ENCODE measurements around the gene USP11. TPM values are rescaled to one million over a fixed set of nuclear protein-coding genes. Genes with fewer than 3 reads are reported as not detected.

The USP11 gene
- total RNA-seq, 1 experiment from 2014 or later = 62.0 TPM

- TF ChIP-seq CBX3 (IDR thresholded peaks at IDR 0.05; ENCODE audit: low read depth) (no peak), ELF1 (IDR thresholded peaks at IDR 0.05; ENCODE audit: borderline replicate concordance, low read depth) (no peak), TCF7L2 (IDR thresholded peaks at IDR 0.05; ENCODE audit: borderline replicate concordance, extremely low read depth, insufficient read depth, insufficient read length) (no peak)
These were observed 9.5 kb downstream of the USP11 start (continued) for GRCh38 chrX:47242321-47242720.

- ATAC-seq (no peak), DNase-seq (ENCODE audit: low read depth, low spot score) (no peak)
- Histone ChIP-seq H3K9ac (ENCODE audit: low read length) (no peak overlapping the region), H3K9me2 (ENCODE audit: insufficient read depth) (no peaks in the 10 kb centered on the region), H3K36me3 (ENCODE audit: control insufficient read depth in 1 of 2, insufficient read depth in 2 of 2, low read length in 2 of 2) (no peaks in the 10 kb centered on the region; a peak in 1 of 4 replicates), H3K9me3 (ENCODE audit: control insufficient read depth in 1 of 2, insufficient read depth in 1 of 2, low read depth in 1 of 2, low read length in 2 of 2) (no peaks in the 10 kb centered on the region), H3K79me2 (ENCODE audit: insufficient read depth, low read length) (no peaks in the 10 kb centered on the region), H4K20me1 (ENCODE audit: insufficient read depth) (no peaks in the 10 kb centered on the region), H3K27me3 (ENCODE audit: insufficient read depth, low read length) (no peaks in the 10 kb centered on the region), H3K4me3 (replicated peaks in 1 of 2; ENCODE audit: low read depth in 1 of 2, low read length in 2 of 2) (no peak overlapping the region), H3K4me2 (ENCODE audit: low read length) (no peak overlapping the region), H3K4me1 (ENCODE audit: control insufficient read depth in 1 of 2, insufficient read depth in 2 of 2, low read length in 2 of 2) (no peaks in the 10 kb centered on the region), H2AFZ (ENCODE audit: low read depth, low read length, poor library complexity, severe bottlenecking) (no peak overlapping the region), H3K27ac (ENCODE audit: low read depth, low read length) (no peak overlapping the region)
- TF ChIP-seq CTCF (IDR thresholded peaks at IDR 0.05 in 2 of 3, conservative IDR thresholded peaks at IDR 0.05 in 1 of 3; ENCODE audit: borderline replicate concordance in 1 of 3, insufficient read depth in 1 of 3, low read depth in 2 of 3, low read length in 2 of 3) (no peak), EZH2phosphoT487 (IDR thresholded peaks at IDR 0.05; ENCODE audit: borderline replicate concordance) (no peak), EZH2 (IDR thresholded peaks at IDR 0.05) (no peak), ELF1 (IDR thresholded peaks at IDR 0.05; ENCODE audit: borderline replicate concordance, low read depth) (no peak), MAX (IDR thresholded peaks at IDR 0.05) (no peak), JUND (IDR thresholded peaks at IDR 0.05) (no peak), RAD21 (IDR thresholded peaks at IDR 0.05; ENCODE audit: low read depth) (no peak), TCF7L2 (IDR thresholded peaks at IDR 0.05; ENCODE audit: borderline replicate concordance, extremely low read depth, insufficient read depth, insufficient read length) (no peak), SRF (IDR thresholded peaks at IDR 0.05; ENCODE audit: low read depth) (no peak), ZNF274 (IDR thresholded peaks at IDR 0.05; ENCODE audit: low read depth, low read length) (no peak), POLR2AphosphoS5 (IDR thresholded peaks at IDR 0.05; ENCODE audit: low read depth, low read length) (no peak)
- intact Hi-C loops (cut with micrococcal nuclease) = no loop called here
- ChIA-PET CTCF (no interaction called here), RAD21 (ENCODE audit: low non-redundant PET in 1 of 2, low total read pairs in 2 of 2, uncharacterized antibody in 2 of 2, unreplicated experiment in 2 of 2) (no interaction called here), POLR2A (no interaction called here)
- BruUV-seq (replicated peaks) = no TSS peak
These were observed 10.5 kb downstream of the USP11 start for GRCh38 chrX:47243351-47243750.
